K562 (cell line): ENCODE measurements around the gene SPATS2. TPM values are rescaled to one million over a fixed set of nuclear protein-coding genes. Genes with fewer than 3 reads are reported as not detected.

Source experiments
- polyA plus RNA-seq, 8 experiments: library from polyadenylated mRNA; depleted of rRNA in 4 of 8; stranded (reverse) in 5 of 8; unstranded in 3 of 8; fragments of >200 nt; fragmentation: Nextera tagmentation in 2 of 8; fragmentation: Illumina TruSeq in 1 of 8; extraction: Ambion mirVana in 2 of 8; extraction: Trizol in 1 of 8; gene quantifications; 2 replicates each; pipeline versions ENCODE4 v1.2.1 to v1.2.3, GENCODE V29; 2011 to 2014; ENCODE audit warnings: inconsistent platforms in 1 of 8, missing spikeins in 1 of 8
- small RNA-seq: library from RNA; depleted of rRNA; stranded (forward); fragments of <200 nt; gene quantifications from one replicate; pipeline ENCODE3, GENCODE V24; 2014
- total RNA-seq, 7 experiments: library from RNA; depleted of rRNA in 6 of 7; stranded (reverse); fragments of >200 nt in 6 of 7; fragmentation: Illumina TruSeq in 2 of 7; extraction: Trizol in 2 of 7; gene quantifications; 2 replicates each; pipeline versions ENCODE4 v1.2.1 to v1.2.3, GENCODE V29; 2011 to 2021; ENCODE audit warnings: low replicate concordance in 1 of 7

Gene SPATS2
- total and polyA plus RNA-seq, 9 of the 15 experiments (the other 6 are each of a cell fraction or from before 2014, with no cell fraction given): 5.4 to 48.2 (median 17.5) TPM

Small RNA genes lying within 50 kb of the gene (small RNA-seq; reads per million reads assigned to genes)
- gene AC125611.1: not detected

Other genes with a start within 250 kb of the SPATS2 start
Only the 7 nearest of the 10 such genes appear.
- 9.6 and 10.2 TPM in 2 replicates for gene TUBA1A, start 178.4 kb upstream of the SPATS2 start, total RNA-seq (2014; rRNA removed)
- gene TUBA1A, start 178.4 kb upstream of the SPATS2 start, total RNA-seq (2014; rRNA removed; fragmentation: Illumina TruSeq; extraction: Trizol): 7.1 and 7.4 TPM in 2 replicates
- 11.5 and 11.9 TPM in 2 replicates for gene TUBA1A, start 178.4 kb upstream of the SPATS2 start, total RNA-seq (2015; rRNA removed; fragmentation: Illumina TruSeq; extraction: Trizol)
- gene TUBA1A, start 178.4 kb upstream of the SPATS2 start, total RNA-seq (2021): 7.7 and 8.6 TPM in 2 replicates
- 45.1 and 161 TPM in 2 replicates for gene TUBA1A, start 178.4 kb upstream of the SPATS2 start, polyA plus RNA-seq (2011; rRNA removed)
- 16.3 and 18.8 TPM in 2 replicates for gene TUBA1A, start 178.4 kb upstream of the SPATS2 start, polyA plus RNA-seq (2014; fragmentation: Illumina TruSeq; extraction: Trizol)
- gene TUBA1A, start 178.4 kb upstream of the SPATS2 start, polyA plus RNA-seq (2014; fragmentation: Nextera tagmentation; extraction: Ambion mirVana): 10 to 100 TPM; 23.7 to 24.2 TPM
- 11.7 and 13.9 TPM in 2 replicates for gene TUBA1A, start 178.4 kb upstream of the SPATS2 start, polyA plus RNA-seq (2014; rRNA removed)
- gene TUBA1C, start 102.4 kb upstream of the SPATS2 start, total RNA-seq (2014; rRNA removed): 755 and 1,088 TPM in 2 replicates
- gene TUBA1C, start 102.4 kb upstream of the SPATS2 start, total RNA-seq (2014; rRNA removed; fragmentation: Illumina TruSeq; extraction: Trizol): 779 and 914 TPM in 2 replicates
- gene TUBA1C, start 102.4 kb upstream of the SPATS2 start, total RNA-seq (2015; rRNA removed; fragmentation: Illumina TruSeq; extraction: Trizol): 912 and 926 TPM in 2 replicates
- 839 and 845 TPM in 2 replicates for gene TUBA1C, start 102.4 kb upstream of the SPATS2 start, total RNA-seq (2021)
- 2,698 and 3,950 TPM in 2 replicates for gene TUBA1C, start 102.4 kb upstream of the SPATS2 start, polyA plus RNA-seq (2011; rRNA removed)
- 2,770 and 3,012 TPM in 2 replicates for gene TUBA1C, start 102.4 kb upstream of the SPATS2 start, polyA plus RNA-seq (2014; fragmentation: Illumina TruSeq; extraction: Trizol)
- 1,000 to 10,000 TPM in 1 of 2 experiments, 100 to 1,000 TPM in 1; 776 to 1,185 TPM for gene TUBA1C, start 102.4 kb upstream of the SPATS2 start, polyA plus RNA-seq (2014; fragmentation: Nextera tagmentation; extraction: Ambion mirVana)
- 1,517 and 1,660 TPM in 2 replicates for gene TUBA1C, start 102.4 kb upstream of the SPATS2 start, polyA plus RNA-seq (2014; rRNA removed)
- gene PRPH, start 72.3 kb upstream of the SPATS2 start, total RNA-seq (2014; rRNA removed): 0.27 and 1.3 TPM in 2 replicates
- gene PRPH, start 72.3 kb upstream of the SPATS2 start, total RNA-seq (2014; rRNA removed; fragmentation: Illumina TruSeq; extraction: Trizol): 0.36 and 0.51 TPM in 2 replicates
- gene PRPH, start 72.3 kb upstream of the SPATS2 start, total RNA-seq (2015; rRNA removed; fragmentation: Illumina TruSeq; extraction: Trizol): 0.41 TPM in 1 of 2 replicates, not detected in the other
- gene PRPH, start 72.3 kb upstream of the SPATS2 start, total RNA-seq (2021): 0.81 and 1.6 TPM in 2 replicates
- 0.71 and 1.4 TPM in 2 replicates for gene PRPH, start 72.3 kb upstream of the SPATS2 start, polyA plus RNA-seq (2011; rRNA removed)
- gene PRPH, start 72.3 kb upstream of the SPATS2 start, polyA plus RNA-seq (2014; fragmentation: Illumina TruSeq; extraction: Trizol): 0.97 and 1.3 TPM in 2 replicates
- gene PRPH, start 72.3 kb upstream of the SPATS2 start, polyA plus RNA-seq (2014; fragmentation: Nextera tagmentation; extraction: Ambion mirVana): 1 to 10 TPM; 1.8 to 1.9 TPM
- gene PRPH, start 72.3 kb upstream of the SPATS2 start, polyA plus RNA-seq (2014; rRNA removed): 1.3 TPM in 2 replicates
- gene TROAP, start 44.2 kb upstream of the SPATS2 start, total RNA-seq (2014; rRNA removed): 60.4 and 60.8 TPM in 2 replicates
- 39.0 and 56.5 TPM in 2 replicates for gene TROAP, start 44.2 kb upstream of the SPATS2 start, total RNA-seq (2014; rRNA removed; fragmentation: Illumina TruSeq; extraction: Trizol)
- 59.2 and 59.8 TPM in 2 replicates for gene TROAP, start 44.2 kb upstream of the SPATS2 start, total RNA-seq (2015; rRNA removed; fragmentation: Illumina TruSeq; extraction: Trizol)
- gene TROAP, start 44.2 kb upstream of the SPATS2 start, total RNA-seq (2021): 72.9 and 83.0 TPM in 2 replicates
- 46.4 and 61.0 TPM in 2 replicates for gene TROAP, start 44.2 kb upstream of the SPATS2 start, polyA plus RNA-seq (2011; rRNA removed)
- gene TROAP, start 44.2 kb upstream of the SPATS2 start, polyA plus RNA-seq (2014; fragmentation: Illumina TruSeq; extraction: Trizol): 171 and 183 TPM in 2 replicates
- 10 to 100 TPM; 52.1 to 53.7 TPM for gene TROAP, start 44.2 kb upstream of the SPATS2 start, polyA plus RNA-seq (2014; fragmentation: Nextera tagmentation; extraction: Ambion mirVana)
- 101 and 112 TPM in 2 replicates for gene TROAP, start 44.2 kb upstream of the SPATS2 start, polyA plus RNA-seq (2014; rRNA removed)
- 2.0 and 2.1 TPM in 2 replicates for gene C1QL4, start 30.3 kb upstream of the SPATS2 start, total RNA-seq (2014; rRNA removed)
- 0.10 and 0.15 TPM in 2 replicates for gene C1QL4, start 30.3 kb upstream of the SPATS2 start, total RNA-seq (2014; rRNA removed; fragmentation: Illumina TruSeq; extraction: Trizol)
- gene C1QL4, start 30.3 kb upstream of the SPATS2 start, total RNA-seq (2015; rRNA removed; fragmentation: Illumina TruSeq; extraction: Trizol): 0.14 and 0.23 TPM in 2 replicates
- gene C1QL4, start 30.3 kb upstream of the SPATS2 start, total RNA-seq (2021): 1.4 and 1.5 TPM in 2 replicates
- gene C1QL4, start 30.3 kb upstream of the SPATS2 start, polyA plus RNA-seq (2011; rRNA removed): 0.35 and 0.81 TPM in 2 replicates
- gene C1QL4, start 30.3 kb upstream of the SPATS2 start, polyA plus RNA-seq (2014; fragmentation: Illumina TruSeq; extraction: Trizol): 0.31 and 0.61 TPM in 2 replicates
- under 1 TPM; 0.08 to 0.10 TPM for gene C1QL4, start 30.3 kb upstream of the SPATS2 start, polyA plus RNA-seq (2014; fragmentation: Nextera tagmentation; extraction: Ambion mirVana)
- 1.2 and 1.3 TPM in 2 replicates for gene C1QL4, start 30.3 kb upstream of the SPATS2 start, polyA plus RNA-seq (2014; rRNA removed)
- gene DNAJC22, start 20.6 kb upstream of the SPATS2 start, total RNA-seq (2014; rRNA removed): 0.50 and 0.69 TPM in 2 replicates
- gene DNAJC22, start 20.6 kb upstream of the SPATS2 start, total RNA-seq (2014; rRNA removed; fragmentation: Illumina TruSeq; extraction: Trizol): 0.47 and 0.99 TPM in 2 replicates
- 0.40 and 0.45 TPM in 2 replicates for gene DNAJC22, start 20.6 kb upstream of the SPATS2 start, total RNA-seq (2015; rRNA removed; fragmentation: Illumina TruSeq; extraction: Trizol)
- 0.62 and 0.69 TPM in 2 replicates for gene DNAJC22, start 20.6 kb upstream of the SPATS2 start, total RNA-seq (2021)
- 0.83 and 1.2 TPM in 2 replicates for gene DNAJC22, start 20.6 kb upstream of the SPATS2 start, polyA plus RNA-seq (2011; rRNA removed)
- 0.36 and 0.61 TPM in 2 replicates for gene DNAJC22, start 20.6 kb upstream of the SPATS2 start, polyA plus RNA-seq (2014; fragmentation: Illumina TruSeq; extraction: Trizol)
- gene DNAJC22, start 20.6 kb upstream of the SPATS2 start, polyA plus RNA-seq (2014; fragmentation: Nextera tagmentation; extraction: Ambion mirVana): under 1 TPM; 0.10 to 0.15 TPM
- gene DNAJC22, start 20.6 kb upstream of the SPATS2 start, polyA plus RNA-seq (2014; rRNA removed): 0.36 and 0.98 TPM in 2 replicates
- 0.08 TPM in 1 of 2 replicates, not detected in the other for gene KCNH3, start 171.6 kb downstream of the SPATS2 start, total RNA-seq (2014; rRNA removed)
- gene KCNH3, start 171.6 kb downstream of the SPATS2 start, total RNA-seq (2014; rRNA removed; fragmentation: Illumina TruSeq; extraction: Trizol): not detected in 2 replicates
- not detected in 2 replicates for gene KCNH3, start 171.6 kb downstream of the SPATS2 start, total RNA-seq (2015; rRNA removed; fragmentation: Illumina TruSeq; extraction: Trizol)
- gene KCNH3, start 171.6 kb downstream of the SPATS2 start, total RNA-seq (2021): 0.09 and 0.29 TPM in 2 replicates
- 0.01 and 0.04 TPM in 2 replicates for gene KCNH3, start 171.6 kb downstream of the SPATS2 start, polyA plus RNA-seq (2011; rRNA removed)
- gene KCNH3, start 171.6 kb downstream of the SPATS2 start, polyA plus RNA-seq (2014; fragmentation: Illumina TruSeq; extraction: Trizol): not detected in 2 replicates
- not detected for gene KCNH3, start 171.6 kb downstream of the SPATS2 start, polyA plus RNA-seq (2014; fragmentation: Nextera tagmentation; extraction: Ambion mirVana)
- gene KCNH3, start 171.6 kb downstream of the SPATS2 start, polyA plus RNA-seq (2014; rRNA removed): 0.09 TPM in 1 of 2 replicates, not detected in the other